Stimulated activated naive CD4-positive, alpha-beta T cell treated with Interleukin-2 at 50 U/mL for 16 hours (primary cell): ENCODE results near the gene AP1S2.
"Not testable (repeated sequence)": the region's sequence is repeated elsewhere in the genome, so short reads cannot be mapped to it uniquely, and the experiment has no call there.

Experiments
- DNase-seq: peaks from one replicate; lab custom pipeline; 2025; lab: John Stamatoyannopoulos, UW

Gene AP1S2

DNA sequence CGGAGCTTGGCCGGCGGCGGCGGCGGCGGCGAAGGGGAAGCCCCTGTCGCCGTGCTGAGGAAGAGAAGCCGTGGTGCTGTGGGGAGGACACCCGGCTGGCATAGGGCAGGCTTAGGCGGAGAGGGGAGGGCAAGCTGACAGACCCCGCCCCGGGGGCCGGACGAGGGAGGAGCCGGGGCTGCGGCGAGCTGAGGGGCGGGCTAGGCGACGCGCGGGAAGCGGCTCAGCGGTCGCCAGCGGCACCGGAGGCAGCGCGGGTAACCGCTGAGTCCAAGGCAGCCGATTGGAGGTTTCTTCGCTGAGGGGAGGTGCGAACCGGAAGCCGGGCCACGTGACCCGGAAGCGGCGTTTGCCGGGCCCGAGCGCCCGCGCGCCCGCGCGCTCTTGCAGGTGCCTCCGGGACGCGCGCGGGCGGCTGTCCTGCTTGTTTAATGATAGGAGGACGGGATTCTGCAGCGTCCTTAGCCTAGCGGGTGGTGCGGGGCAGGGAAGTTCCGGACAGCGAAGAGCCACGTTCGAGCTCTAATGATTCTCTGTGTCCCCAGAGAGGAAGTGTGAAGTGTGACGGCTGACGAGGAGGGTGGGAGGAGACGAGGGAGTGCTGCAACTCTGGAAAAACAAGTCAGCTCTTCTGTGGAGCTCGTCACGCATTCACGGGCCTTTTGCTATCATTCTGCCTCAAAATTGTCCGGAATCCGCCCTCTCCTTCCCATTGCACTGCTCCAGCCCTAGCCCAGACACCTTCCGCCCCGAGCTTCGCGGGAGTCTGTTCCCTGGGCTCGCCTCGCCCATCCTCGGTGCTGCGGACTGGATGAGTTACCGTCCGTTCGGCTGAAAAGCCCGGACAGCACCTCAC is at the start of gene AP1S2:
AP1S2 (minus strand) TSS at position 102 of the 856 bp plus-strand sequence. CDS start 2,289 bp downstream, outside the sequence.
- DNase-seq: peak; percentile 87

GRCh38 chrX:15903186-15903681 is 48.6 kb upstream of the AP1S2 start:
- no peak for DNase-seq

DNA sequence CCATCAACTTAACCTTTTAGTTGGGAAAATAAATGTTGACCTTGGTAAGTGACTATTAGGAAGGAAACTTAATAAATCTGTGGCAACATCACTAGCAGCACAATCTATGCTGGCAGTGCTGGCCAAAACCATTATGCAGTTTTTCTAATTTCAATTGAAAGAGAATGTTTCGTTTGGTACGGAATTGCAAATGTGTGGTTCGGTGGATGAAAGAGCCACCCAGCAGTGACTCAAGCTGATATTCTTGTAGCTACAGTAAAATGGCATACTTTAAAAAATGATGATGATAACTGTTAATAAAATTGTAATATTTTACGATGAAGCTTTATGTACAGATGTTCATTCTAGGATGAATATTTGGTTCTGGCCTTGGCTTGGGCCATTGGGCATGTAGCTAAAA is 40.7 kb upstream of the AP1S2 start:
- DNase-seq: no peak

GRCh38 chrX:15894724-15895123 is 40.1 kb upstream of the AP1S2 start:
- DNase-seq: no peak

DNA sequence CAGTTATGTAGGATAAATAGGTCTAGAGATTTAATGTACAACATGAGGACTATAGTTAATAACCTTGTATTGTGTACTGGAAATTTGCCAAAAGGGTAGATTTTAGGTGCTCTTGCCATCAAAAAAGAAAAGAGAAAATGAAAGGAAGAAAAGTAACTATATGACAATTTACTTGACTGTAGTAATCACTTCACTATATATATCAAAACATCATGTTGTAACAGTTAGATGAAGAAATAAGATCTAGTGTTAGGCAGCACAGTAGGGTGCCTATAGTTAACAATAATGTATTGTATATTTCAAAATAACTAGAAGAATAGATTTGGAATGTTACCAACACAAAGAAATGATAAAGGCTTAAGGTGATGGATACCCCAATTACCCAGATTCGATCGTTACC is 35.9 kb upstream of the AP1S2 start:
- DNase-seq: no peak

DNA sequence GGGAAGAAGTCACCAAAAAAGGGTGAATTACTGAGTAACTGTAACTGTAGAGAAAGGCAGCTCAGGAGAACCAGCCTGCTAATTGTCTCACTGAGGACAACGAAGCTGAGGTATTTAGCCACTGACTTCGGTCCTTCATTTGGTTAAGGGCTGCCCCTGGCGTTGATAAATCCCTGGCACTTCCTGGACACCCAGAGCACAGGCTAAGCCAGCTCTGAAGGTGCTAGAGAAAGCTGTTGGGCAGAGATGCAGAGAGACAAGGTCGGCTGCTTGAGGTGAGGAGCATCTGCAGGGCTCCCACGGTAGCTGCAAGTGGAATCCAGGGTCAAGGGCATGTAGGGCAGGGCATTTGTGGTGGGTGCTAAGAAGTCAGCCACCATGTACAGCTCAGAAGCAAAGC is 33.4 kb upstream of the AP1S2 start:
- no peak for DNase-seq

DNA sequence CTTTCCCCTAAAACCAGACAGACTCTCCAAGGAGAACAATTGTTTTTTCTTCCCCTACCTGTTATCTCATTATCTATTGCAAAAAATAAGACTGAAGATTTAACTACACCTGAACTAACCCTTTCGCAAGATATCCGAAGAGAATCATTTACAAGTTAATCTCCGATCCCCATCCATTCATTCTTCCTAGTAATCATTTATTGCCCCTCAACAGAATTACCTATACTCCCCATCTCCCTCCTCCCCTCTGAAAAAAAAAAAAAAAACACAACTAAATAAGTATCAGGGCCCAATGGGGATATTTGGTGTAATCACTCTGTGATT is 28.9 kb upstream of the AP1S2 start:
- no peak for DNase-seq

DNA sequence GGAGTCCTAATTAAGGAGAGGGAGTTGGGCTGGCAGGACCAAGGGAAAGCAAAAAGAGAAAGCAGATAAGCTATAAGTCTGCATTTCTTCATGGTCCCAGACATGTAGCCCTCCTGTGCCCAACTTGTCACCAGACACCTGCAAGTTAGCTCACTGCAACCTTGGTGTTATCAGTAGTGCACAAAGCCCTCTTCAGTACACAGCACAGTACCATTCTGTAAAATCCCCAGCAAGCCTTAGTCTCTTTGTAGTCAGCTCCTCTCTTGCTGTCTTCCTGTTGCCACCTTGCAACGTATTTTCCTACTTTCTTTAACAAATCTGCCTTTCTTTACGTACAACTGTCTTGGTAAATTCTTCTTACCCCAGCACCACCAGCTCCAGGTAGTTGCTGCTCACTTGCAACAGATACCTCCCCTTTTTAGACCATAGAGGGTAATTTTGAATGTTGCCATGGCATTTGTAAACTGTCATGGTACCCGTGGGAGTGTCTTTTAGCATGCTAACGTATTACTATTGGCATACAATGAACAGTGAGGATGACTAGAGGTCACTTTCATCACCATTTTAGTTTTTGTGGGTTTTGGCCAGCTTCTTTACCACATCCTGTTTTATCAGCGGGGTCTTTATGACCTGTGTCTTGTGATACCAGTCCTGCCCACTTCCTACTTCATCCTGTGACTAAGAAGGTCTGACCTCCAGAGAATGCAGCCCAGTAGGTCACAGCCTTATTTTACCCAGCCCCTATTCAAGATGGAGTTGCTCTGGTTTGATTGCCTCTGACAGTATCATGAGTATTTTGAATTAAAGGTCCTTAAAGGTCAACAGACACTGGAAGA is 28.3 kb upstream of the AP1S2 start:
- DNase-seq: no peak

DNA sequence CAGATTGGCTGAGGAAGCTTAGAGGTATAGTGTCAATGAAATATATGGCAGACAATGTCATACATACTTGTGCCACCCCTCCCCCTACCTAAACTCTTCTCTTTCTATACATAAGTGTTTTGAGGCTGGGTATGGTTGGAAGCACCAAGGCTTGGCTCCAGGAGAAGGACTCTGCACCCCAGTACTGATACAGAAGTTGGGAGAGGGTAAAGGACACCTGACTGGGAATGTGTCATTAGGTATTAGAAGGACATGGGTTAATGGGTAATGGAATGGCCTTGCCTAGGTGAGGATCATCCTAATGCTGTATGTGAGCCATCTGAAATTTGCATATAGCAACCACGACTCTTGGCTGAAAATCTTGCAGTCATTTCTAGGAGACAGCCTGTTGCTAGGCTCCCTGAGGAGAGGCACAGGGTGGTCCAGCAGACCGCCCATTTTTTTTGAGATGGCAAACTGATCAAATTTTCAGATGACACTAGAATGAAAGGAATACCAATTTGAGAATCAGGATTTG is 26.8 kb upstream of the AP1S2 start:
- no peak for DNase-seq

DNA sequence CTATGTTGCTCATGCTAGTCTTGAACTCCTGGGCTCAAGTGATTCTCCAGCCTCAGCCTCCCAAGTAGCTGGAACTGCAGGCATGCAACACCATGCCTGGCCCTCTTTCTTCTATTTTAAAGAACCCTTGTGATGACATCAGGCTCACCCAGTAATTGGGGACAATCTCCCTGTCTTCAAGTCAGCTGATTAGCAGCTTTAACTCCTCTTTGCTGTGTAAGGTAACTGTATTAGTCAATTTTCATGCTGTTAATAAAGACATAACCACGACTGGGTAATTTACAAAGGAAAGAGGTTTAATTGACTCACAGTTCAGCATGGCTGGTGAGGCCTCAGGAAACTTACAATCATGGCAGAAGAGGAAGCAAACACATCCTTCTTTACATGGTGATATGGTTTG is 23.3 kb upstream of the AP1S2 start:
- DNase-seq: not testable (repeated sequence)

DNA sequence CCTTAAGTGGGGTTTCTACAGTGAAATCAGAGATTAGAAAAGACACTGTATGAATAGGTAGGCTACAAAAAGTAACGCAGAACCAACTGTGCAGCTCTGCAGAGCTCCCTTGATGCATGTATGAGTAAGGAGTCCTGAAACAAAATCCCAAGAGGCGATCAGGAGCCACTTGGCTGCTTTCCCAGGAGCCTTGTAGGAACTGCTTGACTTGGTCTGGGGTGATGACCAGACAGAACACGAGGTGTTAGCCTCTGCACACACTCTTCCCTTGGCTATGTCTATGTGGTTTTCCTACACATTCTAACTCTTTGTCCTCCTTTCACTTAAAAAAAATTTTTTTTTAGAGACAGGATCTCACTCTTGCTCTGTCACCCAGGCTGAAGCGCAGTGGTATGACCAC is 22.8 kb upstream of the AP1S2 start:
- DNase-seq: no peak

DNA sequence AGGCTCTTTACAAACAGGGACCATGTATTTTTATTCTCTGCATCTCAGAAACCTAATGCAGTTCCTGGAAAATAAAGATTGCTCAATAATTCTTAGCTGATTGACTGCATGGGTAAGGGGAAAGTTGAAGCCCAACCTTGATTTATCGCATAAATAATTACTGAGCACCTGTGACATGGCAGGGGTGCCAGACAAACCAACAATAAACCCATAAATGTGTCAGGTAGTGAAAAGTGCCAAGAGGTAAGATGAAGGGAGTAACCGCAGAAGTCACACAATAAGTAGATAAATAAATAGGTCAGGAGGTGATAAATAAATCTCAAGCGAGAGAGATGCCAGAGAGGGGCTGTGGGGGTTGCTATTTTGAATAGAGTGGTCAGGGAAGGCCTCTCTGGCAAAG is 20.1 kb upstream of the AP1S2 start:
- no peak for DNase-seq

DNA sequence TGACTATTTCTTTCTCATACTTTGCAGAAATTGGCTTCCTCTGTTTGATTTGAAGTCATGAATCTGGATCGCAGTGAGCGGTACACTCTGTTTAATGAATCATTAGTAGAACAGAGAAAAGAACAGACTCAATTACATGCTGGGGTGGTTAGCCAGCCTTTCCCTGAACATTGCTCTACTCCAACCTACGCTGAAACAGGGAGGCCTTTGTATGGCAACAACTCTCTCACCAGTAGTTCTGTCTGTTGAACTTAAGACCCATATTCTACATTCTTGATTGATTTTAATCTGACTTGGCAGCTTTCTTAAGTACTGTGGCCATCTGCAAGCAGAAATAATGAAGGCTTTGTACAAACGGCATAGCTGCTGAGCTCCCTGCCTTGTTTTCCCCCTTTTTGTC is 19.0 kb upstream of the AP1S2 start:
- no peak for DNase-seq

- no peak for DNase-seq
Measured at GRCh38 chrX:15870310-15870709, 15.7 kb upstream of the AP1S2 start.

GRCh38 chrX:15869695-15870094 is 15.1 kb upstream of the AP1S2 start:
- no peak for DNase-seq

DNA sequence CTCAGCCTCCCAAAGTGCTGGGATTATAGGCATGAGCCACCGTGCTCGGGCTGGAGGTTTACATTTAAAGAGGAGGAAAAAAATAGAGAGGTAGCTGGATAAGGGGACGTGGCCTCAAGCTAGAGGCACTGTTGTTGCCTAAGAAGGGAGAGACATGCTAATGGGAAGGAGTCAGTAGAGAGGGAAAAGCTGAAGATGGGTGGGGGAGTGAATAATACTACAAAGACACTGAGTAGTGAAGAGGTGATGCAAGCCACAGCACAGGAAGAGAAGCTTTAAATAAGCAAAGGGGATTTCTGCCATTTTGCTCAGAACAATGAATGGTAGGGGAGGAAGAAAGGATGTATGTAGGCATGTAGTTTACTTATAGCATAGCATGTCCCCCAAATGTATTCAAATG is 11.5 kb upstream of the AP1S2 start:
- DNase-seq: no peak

- no peak for DNase-seq
Measured at GRCh38 chrX:15864629-15865028, 10.0 kb upstream of the AP1S2 start.

DNA sequence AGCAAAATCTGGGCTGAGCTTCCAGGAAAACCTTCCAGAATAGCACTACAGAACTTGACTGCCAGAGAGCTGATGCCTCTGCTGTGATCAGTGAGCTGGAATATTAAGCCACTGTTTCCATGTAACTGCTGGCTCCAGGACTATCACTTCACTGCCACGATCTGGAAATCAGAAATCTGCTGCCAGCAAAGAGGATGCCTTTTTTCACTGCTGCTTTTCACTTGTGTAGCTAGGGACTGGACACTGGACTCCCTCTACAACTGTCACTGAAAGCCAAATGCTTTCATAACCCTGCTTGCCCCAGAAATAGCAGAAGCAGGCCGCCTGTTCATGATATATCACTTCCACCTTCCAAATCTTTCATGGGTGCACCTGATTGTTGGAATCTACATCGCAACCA is 9.4 kb upstream of the AP1S2 start:
- DNase-seq: no peak

- DNase-seq: no peak
Measured at GRCh38 chrX:15860921-15861320, 6.3 kb upstream of the AP1S2 start.

DNA sequence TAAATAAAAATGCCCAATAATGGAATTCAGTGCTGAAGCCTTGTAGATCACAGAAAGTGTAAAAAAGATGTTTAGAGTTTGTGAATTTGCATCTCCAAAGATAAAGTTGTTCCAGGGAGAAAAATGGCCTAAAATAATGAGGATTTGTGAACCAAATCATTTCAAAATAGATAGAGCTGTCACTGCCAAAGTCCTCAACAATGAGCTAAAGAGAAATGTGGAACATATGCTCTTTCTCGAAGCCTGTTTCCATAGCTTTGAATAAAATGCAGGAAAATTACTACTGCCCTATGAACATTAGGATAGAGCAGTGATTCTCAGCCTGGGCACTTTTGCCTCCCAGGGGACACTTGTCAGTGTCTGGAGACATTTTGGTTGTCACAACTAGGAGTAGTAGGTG is 3.4 kb upstream of the AP1S2 start:
- no peak for DNase-seq

GRCh38 chrX:15856636-15857035 is 2.0 kb upstream of the AP1S2 start:
- no peak for DNase-seq

GRCh38 chrX:15856222-15856587 is 1.6 kb upstream of the AP1S2 start:
- no peak for DNase-seq

- no peak for DNase-seq
Measured at GRCh38 chrX:15855568-15856221, 1.1 kb upstream of the AP1S2 start.
